IMR-90 (cell line): Measurements from ENCODE around the gene EHBP1L1.

Source experiments
- CHD1 ChIP-seq: IDR thresholded peaks from 2 replicates; pipeline ENCODE4 v1.6.1; 2012; ENCODE audit warnings: low read depth, low read length, improper control_type of control experiment
- CTCF ChIP-seq: conservative IDR thresholded peaks from 2 replicates; pipeline ENCODE4 v1.5.1; 2012; ENCODE audit warnings: mild to moderate bottlenecking, low read depth, low read length, improper control_type of control experiment
- RAD21 ChIP-seq: IDR thresholded peaks from 2 replicates; pipeline ENCODE4 v1.6.1; 2012; ENCODE audit warnings: low read length, improper control_type of control experiment

GRCh38 chr11:65549096-65549495, 26.8 kb upstream of the EHBP1L1 start:
- TF ChIP-seq CTCF (no peak), RAD21 (no peak), CHD1 (no peak)
